ENCODE results near the gene DCC.

DCC gene

DNA sequence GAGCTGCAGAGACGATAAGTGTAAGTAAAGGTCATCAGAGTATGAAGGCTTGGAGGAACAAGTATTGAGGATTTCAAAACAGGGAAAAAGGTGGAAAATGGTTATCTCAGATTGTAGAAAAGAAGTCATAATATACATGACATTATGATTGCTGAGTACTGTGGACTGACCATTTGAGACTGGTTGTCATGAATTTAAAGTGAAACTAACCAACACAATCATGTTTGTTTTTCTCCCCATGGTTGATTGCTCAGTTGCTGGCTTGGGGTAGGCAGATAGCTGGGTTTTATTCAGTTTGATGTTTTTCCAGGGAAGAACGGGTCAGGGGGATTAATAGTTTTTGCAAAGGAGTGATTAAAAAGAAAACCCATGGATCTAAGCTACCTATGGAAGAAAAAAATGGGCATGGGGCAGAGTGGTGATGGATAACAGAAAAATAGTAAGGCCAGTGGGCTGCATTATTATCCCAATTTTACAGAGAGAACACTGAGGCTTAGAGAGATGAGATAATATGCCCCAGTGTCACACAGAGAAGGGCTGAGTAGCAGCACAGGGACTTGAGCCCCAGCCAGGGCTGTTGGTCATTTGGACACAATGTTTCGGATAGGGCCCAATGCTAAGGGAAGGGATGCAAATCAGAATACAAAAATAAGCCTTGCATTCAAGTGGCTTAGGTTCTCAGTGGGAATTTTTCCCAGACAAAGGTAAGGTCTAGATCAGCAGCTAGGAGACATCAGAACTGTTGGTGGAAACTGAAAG, 885.7 kb downstream of the DCC start:
- no peak for DNase-seq (ENCODE audit: low read depth)

DNA sequence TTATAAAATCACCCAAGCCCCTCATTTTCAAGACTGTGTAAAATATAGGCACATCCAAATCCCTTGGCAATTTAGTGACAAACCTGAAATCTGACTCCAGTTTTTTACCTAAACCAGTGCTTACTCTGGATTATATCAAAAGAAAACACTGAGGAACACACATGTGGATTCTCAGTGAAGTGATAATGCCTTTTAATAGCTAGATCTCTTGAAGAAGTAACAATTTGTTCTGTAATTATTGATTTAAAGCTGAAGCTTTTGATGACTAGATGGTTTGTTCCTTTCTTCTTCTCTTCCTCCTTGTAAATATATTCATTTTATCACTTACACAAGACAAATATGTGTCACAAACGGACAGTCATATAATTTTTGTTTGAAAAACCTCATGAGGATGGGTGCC, 894.6 kb downstream of the DCC start:
- no peak for DNase-seq (ENCODE audit: low read depth)

DNA sequence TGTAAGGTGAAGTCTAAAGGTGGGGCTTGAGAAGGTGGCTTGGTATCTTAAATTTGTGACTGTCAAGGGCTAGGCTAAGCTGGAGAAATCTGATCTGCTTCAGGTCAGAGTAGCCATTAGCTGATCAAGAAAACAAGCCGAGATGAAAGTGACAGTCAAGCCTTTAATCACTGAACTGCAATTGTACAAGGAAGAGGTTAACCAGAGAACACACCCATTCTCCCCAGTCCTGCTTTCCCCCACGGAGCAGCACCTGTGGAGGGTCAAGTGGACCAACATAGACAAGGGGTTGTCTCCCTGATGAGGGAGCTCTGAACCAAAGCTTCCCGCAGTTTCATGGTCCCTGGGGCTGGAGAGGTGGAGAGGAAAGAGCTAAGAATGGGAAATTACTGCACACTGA, 901.2 kb downstream of the DCC start:
- no peak for DNase-seq (ENCODE audit: low read depth)

DNA sequence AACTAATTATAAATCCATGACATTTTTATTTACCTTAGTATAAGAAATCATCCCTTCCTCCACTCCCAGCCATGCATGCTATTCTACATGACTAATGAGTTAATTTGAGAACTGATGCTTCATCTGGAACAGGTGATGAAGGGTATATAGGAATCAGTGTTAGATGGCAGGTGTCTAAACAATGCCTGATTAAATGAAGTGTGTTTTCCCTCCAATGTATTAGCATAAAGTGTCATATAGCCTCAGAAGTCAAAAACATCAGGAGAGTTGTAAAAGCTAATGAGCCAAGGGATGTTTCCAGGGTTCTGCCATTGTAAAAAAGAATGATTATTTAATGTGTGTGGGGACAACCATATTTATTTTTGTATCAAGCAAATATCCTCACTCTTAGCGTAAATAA, 913.8 kb downstream of the DCC start:
- no peak for DNase-seq (ENCODE audit: low read depth)

DNA sequence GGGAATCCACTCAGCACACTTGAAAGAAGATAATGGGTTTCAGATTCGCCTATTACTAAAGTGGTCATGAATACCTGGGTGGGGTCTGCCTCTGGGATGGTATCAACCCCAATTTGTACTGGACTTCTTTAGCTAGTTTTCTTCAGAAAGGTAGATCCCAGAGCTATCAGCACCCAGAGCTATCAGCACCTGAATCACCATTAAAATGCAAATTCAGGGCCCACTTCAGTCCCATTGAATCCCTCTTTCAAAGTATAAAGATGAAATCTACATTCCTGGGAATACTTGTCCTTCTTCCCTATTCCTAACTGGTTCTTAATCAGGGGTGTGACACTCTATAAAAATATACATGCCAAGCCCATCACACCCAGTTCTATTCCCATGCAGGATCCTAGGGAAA, 914.3 kb downstream of the DCC start:
- DNase-seq (ENCODE audit: low read depth), result no peak

DNA sequence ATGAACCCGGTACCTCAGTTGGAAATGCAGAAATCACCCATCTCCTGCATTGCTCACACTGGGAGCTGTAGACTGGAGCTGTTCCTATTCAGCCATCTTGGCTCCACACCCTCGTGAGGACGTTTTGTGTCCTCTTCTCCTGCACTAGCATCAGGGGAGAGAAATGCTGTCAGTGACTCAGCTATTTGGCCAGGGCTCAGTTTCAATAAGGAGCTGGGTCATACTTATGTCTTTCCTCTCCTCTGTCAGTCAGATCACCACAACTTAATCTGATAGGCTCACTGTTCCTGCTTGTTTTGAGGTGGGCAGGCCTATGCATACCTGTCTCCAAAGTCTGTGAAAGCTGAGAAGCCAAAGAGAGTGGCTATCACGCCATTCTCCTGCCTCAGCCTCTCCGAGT, 921.2 kb downstream of the DCC start:
- DNase-seq (ENCODE audit: low read depth), result no peak

DNA sequence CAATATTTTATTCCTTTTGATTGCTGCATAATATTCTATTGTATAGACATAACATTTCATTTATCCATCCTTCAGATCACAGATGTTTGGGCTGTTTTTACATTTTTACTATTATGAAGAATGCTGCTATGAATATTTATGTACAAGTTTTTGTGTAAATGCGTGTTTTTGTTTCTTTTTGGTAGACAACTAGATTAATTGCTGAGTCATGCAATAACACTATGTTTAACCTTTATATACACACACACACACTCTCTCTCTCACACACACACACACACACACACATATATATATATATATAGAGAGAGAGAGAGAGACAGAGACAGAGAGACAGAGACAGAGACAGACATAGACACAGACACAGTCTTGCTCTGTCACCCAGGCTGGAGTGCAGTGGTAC, 926.9 kb downstream of the DCC start:
- DNase-seq (ENCODE audit: low read depth), result no peak

DNA sequence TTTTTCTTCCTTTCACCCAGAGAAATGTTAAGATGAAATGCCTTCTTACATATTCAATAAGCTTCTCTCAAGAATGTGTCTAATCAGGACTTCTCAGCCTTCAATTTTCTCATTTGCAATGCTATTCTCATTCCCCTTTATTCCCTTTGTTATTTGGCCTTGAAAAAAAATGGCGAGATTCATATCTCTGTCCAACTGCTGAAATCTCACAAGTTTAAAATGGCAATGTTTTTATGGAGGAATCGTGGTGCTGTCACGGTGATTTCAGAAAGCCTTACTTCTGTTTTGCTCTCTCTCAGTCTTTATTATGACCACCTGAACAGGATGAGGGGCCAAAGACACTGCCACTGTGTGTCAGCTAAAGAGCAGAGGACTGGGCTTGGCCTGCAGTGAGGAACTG, 928.5 kb downstream of the DCC start:
- no peak for DNase-seq (ENCODE audit: low read depth)

DNA sequence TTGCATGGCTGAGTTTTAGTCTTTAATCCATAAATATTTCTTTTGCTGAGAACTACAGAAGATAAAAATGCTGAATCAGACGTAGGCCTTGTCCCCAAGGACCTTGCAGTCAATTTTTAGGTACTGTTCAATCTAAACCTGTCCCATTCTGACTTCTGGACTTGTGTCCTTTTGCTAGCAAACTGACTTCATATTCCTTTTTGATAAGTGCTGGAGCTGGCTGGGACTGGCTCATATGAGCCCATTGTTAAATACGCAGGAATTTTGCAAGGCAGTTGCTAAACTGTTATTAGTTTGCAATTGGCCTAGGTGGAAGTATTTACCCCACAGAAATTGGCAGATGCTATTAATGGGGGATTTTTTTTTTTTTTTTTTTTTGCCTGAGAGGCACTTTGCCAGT, 941.4 kb downstream of the DCC start:
- no peak for DNase-seq (ENCODE audit: low read depth)

DNA sequence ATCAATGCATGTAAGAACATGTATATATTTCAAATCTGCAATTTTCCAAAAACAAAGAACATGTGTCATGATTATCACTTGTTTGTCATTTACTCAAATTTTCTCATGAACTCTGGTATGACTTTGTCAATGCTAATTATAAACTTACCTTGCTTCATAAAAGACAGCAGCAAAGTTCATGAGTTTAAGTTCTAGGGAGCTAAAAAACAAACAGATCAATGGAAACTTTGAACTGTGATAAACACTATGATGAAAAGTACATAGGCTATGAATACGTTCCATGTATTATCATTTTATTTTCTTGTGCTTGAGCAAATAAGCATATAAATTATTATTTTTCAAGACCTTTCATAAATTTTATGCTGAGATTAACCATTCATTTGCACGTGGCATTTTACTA, 943.7 kb downstream of the DCC start:
- no peak for DNase-seq (ENCODE audit: low read depth)

DNA sequence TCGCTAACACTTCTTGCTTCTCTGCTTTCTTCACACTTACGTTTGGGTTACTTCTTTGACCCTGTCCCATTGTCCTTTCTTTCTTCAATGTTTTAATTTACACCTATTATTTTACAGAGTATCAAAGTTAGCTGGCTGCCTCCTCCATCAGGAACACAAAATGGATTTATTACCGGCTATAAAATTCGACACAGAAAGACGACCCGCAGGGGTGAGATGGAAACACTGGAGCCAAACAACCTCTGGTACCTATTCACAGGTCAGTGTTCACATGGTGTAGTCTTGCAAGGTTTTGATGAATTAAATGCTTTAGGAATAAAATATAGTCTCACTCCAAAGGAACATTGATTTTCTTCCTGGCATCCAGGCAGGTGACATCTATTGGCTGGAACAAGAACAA, 965.5 kb downstream of the DCC start:
- no peak for DNase-seq (ENCODE audit: low read depth)

DNA sequence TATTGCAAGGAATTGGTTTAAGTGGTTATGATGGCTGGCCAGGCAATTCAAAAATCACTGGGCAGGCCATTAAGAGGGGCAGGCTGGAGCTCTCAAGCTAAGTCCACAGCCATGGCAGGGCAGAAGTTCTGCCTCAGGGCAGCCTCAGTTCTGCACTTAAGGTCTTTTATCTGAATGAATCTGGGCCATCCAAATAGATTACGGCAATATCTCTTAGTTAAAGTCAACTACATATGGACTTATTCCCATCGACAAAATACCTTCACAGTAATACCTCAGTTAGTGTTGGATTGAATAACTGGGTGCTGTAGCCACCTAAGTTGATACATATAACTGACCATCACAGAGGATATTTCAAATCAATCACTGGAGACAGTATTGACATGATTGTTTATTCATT, 979.6 kb downstream of the DCC start:
- no peak for DNase-seq (ENCODE audit: low read depth)

DNA sequence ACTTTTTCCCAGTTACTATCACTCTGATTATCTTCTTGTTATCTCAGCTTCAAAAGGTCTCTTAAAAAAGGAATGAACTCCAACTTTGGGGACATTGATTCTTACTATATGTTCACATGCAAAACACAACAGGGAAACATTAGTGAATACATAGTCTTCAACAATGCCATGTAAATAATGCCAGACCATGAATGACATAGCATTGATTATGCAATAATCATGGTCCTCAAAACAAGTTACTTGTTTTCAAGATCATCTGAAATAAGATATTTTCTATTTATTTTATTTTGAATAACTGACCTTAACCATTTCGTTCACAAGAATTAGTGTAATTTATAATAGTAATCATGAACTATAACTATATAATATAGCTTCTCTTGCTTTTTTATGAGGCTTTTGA, 982.2 kb downstream of the DCC start:
- no peak for DNase-seq (ENCODE audit: low read depth)

DNA sequence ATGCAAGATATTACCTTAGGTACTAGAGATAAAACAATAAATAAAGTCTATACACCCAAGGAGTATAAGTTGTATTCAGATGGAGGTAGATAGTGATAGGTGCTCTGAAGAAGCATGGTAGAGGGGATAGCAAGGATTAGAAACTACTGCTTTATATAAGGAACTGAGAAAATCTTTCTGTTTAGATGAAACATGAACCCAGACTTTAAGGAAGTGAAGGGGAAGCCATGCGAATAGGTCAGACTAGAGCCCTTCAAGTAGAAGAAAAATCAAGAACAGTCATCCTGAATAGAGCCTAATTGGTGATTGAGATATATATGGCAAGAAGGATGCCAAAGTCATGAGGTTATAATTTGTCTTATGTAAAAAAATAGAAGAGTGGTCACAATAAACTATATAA, 984.4 kb downstream of the DCC start:
- DNase-seq (ENCODE audit: low read depth), result no peak

DNA sequence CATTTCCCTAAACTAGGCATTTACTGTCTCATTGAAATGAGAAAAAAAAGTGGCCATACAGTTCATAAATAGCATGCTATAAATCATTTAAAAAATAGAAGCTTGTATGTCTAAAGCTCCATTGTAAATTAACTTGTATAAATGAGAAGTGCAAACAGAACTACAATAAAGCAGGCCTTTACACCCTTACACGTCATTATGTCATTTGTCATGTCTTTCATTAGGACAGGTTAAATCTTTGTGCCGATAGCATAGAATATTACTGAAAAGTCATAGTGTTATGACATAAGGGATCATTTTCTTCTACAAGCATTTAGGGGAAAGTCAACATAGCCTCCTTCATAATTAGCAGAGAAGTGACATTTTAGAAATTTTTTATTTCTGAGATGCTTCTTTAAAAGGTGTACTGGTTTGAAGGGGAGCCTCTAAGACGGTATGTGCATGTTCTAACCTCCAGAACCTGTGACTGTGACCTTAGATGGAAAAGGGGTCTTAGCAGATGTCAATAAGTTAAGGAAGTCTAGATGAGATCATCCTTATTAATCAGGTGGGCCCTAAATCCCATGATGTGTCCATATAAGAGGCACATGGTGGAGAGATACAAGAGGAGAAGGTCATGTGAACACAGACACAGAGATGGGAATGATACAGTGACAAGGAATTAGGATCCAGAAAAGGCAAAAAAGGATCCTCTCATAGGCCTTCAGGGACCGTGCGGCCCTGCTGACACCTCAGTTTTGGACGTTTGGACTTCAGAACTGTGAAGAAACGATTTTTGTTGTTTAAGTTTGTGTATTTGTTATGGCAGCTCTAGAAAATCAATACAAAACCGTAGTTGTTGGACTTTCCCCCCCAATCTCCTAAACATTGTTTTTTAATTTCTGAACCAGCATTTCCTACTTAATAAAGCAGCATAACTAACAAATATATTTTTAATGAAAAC, 1020.8 kb downstream of the DCC start:
- DNase-seq (ENCODE audit: low read depth), result no peak

DNA sequence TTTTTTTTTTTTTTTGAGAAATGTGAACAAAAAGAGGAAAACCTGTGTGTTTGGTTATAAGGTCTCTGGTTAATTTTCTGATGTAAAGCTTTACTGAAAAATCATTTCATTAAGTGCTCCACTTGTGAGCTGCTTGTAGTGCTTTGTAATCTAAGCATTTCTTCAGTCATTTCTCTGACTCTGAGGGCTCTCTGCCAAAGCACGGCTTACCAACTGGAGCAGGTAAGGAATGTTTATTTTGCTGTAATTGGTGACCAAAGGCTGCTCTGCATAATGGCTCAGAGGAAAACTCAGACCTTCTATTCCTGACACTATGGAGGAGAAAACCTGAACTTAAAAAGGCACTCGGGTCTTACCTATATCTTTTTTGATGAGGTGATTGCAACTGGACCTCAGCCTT, 1035.6 kb downstream of the DCC start:
- DNase-seq (ENCODE audit: low read depth), result no peak

DNA sequence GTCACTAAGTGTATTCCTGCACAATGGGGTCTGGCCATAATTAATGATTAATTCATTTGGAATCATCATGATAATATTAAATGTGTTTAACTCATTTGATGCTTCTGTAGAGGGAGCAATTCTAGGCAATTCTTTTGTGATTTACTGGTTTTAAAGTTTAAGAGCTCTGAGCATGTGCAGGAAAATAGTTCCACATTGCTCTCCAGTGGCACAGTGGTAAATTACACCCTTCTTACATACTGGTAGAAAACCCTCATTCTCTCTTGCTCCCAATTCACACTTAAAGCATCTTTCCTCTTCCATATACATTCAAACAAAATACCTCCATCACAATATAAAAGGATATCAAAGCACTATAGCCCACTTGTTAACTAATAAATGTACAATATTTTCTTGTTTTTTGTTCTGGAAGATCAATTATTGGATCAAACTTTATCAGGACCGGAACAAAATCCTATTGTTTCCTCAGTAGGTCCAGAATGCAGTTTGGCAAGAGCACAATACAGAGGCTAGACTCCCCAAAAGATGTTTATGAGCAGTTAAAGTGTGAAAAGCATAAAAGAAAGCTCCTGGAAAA, 1040.2 kb downstream of the DCC start:
- DNase-seq (ENCODE audit: low read depth), result peak; percentile 0

DNA sequence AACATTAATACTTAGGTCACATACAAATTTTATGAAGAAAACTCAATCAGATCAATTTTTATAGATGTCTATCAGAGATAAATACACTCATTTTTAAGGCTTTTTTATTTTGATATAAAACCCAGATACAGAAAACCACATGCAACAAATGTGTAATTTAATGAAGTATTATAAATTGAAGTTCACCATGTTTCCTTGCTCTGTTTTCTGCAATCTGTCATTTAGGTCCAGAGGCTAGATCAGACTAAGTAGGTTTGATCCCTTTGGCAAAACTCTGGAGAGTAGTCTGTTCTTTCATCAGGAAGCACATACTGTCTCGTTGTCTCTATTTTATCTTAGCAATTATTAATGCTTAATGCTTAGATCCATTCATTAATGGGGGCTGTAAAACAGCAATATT, 1042.9 kb downstream of the DCC start:
- DNase-seq (ENCODE audit: low read depth), result no peak

DNA sequence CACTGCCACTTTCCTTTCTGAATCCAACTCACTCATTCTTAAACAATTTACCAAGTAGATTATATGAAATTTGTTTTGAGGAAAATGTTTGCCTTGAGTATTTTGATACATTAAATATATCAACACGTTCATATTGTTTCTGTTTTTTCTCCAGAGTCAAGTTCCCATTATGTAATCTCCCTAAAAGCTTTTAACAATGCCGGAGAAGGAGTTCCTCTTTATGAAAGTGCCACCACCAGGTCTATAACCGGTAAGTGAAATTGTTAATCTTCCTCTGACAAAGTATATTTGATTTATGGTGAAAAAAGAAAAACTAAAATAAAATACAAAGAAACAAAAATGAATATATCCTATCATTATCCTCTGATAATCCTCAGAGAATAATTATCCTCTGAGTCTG, 1045.9 kb downstream of the DCC start:
- DNase-seq (ENCODE audit: low read depth), result no peak

DNA sequence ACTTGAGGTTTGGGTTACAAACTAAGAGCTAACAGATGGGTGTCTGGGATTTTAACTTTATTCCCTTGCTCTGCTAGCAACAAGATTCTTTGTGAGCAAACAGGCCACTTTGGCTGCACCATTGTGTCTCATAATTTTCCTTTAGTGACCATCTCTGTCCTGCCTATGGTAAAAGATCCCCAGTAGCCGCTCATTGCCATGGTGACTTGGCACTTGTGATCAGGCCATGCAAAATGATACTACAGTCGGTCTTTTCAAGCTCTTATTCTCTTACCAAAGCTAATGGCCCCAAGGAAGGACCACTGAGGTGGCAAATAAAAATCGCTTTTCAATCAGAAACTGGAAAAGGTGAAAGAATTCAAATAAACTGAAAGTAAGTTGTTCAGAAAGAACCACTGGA, 1047.6 kb downstream of the DCC start:
- no peak for DNase-seq (ENCODE audit: low read depth)

DNA sequence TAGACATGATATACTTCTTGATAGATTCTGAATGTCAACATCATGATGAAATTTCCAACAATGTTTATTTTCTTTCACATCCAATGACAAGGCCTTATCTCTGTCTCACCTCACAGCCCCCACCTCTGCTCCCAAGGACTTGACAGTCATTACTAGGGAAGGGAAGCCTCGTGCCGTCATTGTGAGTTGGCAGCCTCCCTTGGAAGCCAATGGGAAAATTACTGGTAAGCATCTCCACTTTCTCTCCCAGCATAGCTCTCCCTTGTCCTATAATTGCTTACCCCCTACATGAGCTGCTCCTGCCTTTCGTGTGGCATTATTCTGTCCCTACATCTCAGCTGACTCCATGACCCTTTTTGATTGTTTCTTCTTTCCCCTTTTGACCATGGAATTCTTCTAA, 1062.7 kb downstream of the DCC start:
- DNase-seq (ENCODE audit: low read depth), result no peak

DNA sequence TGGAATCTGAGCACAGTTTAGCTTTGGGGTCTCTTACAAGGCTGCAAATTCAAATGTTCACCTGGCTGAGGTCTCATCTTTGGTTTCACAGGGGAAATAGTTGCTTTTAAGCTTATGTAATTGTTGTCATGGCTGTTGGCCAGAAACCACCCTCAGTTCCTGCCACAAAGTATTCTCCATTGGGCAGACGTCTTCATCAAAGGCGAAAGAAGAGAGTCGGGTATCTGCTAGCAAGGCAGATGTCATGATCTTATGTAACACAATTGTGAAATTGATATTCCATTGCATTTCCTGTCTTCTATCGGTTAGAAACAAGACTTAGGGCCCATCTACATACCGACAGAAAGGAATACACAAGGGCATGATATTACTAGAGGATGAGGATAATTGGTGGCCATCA, 1068.3 kb downstream of the DCC start:
- no peak for DNase-seq (ENCODE audit: low read depth)

DNA sequence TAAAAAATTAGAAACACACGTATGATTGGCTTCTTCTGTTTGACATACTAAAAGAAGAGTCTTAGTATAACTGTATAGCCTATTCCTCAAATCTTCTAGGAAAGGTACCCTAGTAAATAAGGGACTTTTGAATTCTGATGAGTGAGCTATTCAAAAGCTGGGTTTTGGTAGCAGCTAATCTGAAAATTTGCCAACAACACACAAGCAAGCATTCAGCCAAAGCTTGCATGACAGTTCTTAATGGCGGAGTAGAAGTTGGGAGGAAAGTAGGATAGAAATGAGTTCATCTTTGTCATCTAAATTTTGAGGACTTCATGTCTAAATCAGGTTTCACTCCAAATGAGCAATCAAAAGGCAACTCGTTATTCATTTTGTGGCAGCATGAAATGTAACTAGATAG, 1071.5 kb downstream of the DCC start:
- no peak for DNase-seq (ENCODE audit: low read depth)
